Stimulated activated memory B cell treated with anti-CD40 and anti-IgM and Interleukin-4, amounts not matched to agents 10 μg/mL and 1 μg/mL and 100 μg/mL, for 72 hours (primary cell): ENCODE data around the gene EIF5AL1.

Experiments used
- ATAC-seq: fragments of 150-1000 bp; cut with Tn5 transposase; 2 replicates; pipeline ENCODE4 v1.10.0; 2021
- H3K27ac Mint-ChIP-seq: one replicate; pipeline ENCODE4 v1.8.0; 2022; ENCODE audit warnings: mild to moderate bottlenecking, mixed read lengths
- H3K27me3 Mint-ChIP-seq: one replicate; pipeline ENCODE4 v1.8.0; 2022; ENCODE audit warnings: mixed read lengths
- H3K36me3 Mint-ChIP-seq: one replicate; pipeline ENCODE4 v1.8.0; 2022; ENCODE audit warnings: mixed read lengths
- H3K4me1 Mint-ChIP-seq: one replicate; pipeline ENCODE4 v1.8.0; 2022; ENCODE audit warnings: mixed read lengths
- H3K4me3 Mint-ChIP-seq: one replicate; pipeline ENCODE4 v1.8.0; 2022; ENCODE audit warnings: mild to moderate bottlenecking, moderate library complexity, mixed read lengths
- H3K9me3 Mint-ChIP-seq: one replicate; pipeline ENCODE4 v1.8.0; 2022; ENCODE audit warnings: mixed read lengths

Gene EIF5AL1

DNA sequence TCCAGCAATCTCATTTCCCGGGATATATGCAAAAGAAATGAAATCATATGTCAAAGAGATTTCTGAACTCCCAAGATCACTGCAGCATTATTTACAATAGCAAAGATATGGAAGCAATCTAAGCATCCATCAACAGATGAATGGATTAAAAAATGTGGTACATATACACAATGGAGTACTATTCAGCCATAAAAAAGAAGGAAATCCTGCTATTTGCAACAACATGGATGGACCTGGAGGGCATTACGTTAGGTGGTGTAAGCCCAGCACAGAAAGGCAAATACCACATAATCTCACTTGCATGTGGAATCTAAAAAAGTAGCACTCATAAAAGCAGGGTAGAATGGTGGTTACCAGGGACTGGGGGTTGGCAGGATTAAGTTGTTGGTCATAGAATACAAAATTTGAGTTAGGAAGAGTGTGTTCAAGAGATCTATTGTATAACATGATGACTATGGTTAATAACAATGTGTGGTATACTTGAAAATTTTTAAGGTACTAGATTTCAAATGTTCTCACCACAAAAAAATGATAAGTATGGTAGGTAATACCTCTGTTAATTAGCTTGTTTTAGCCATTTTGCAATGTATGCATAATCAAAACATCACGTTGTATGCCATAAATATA, 32.9 kb upstream of the EIF5AL1 start:
- no peaks in the 10 kb centered on the region for H3K9me3 Mint-ChIP-seq
- peaks cover 23% of the 10 kb centered on the region for H3K27me3 Mint-ChIP-seq
- H3K27ac Mint-ChIP-seq: no peak overlapping the region
- H3K36me3 Mint-ChIP-seq: no peaks in the 10 kb centered on the region
- ATAC-seq: no peak
- H3K4me3 Mint-ChIP-seq: no peak overlapping the region
- H3K4me1 Mint-ChIP-seq: no peaks in the 10 kb centered on the region

DNA sequence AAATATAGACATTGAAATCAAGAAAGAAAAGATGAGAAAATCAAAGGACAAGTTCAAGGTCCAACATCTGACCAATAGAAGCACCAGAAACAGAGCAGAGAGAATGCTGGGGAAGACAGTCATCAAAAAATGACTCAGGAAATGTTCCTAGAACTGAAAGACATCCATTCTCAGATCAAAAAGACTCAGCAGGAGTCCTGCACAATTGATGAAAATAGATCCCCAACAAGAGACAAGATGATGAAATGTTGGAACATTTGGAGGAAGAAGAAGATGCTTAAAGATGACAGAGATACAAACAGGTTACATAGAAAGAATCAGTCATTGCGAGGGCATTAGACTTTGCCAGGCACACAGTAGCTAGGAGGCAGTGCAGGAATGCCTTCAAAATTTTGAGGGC, 30.0 kb upstream of the EIF5AL1 start:
- no peak for ATAC-seq
- no peak overlapping the region for H3K4me3 Mint-ChIP-seq
- peaks cover 7% of the 10 kb centered on the region for H3K27me3 Mint-ChIP-seq
- H3K36me3 Mint-ChIP-seq: no peaks in the 10 kb centered on the region
- no peaks in the 10 kb centered on the region for H3K9me3 Mint-ChIP-seq
- H3K4me1 Mint-ChIP-seq: no peaks in the 10 kb centered on the region
- no peak overlapping the region for H3K27ac Mint-ChIP-seq

DNA sequence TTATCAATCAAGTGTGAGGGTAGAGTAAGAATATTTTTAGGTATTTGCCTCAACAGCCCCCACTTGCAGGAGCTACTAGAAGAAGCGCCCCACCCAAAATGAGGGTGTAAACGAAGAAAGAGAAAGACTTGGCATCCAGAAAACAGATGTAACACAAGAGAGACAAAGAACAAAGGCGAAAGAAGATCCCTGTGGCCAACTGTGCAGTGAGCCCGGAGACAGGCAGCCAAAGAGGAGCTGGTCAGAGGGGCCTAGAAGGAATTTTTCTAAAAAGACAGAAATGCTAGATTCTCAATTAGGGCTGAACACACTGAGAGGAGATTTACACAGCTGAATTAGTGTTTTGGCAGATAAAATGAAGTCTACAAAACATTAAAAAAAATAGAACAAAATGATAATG, 29.6 kb upstream of the EIF5AL1 start:
- ATAC-seq: no peak
- Mint-ChIP-seq H3K4me1 (no peaks in the 10 kb centered on the region), H3K27me3 (peaks cover 3% of the 10 kb centered on the region), H3K4me3 (no peak overlapping the region), H3K9me3 (no peaks in the 10 kb centered on the region), H3K36me3 (no peaks in the 10 kb centered on the region), H3K27ac (no peak overlapping the region)

DNA sequence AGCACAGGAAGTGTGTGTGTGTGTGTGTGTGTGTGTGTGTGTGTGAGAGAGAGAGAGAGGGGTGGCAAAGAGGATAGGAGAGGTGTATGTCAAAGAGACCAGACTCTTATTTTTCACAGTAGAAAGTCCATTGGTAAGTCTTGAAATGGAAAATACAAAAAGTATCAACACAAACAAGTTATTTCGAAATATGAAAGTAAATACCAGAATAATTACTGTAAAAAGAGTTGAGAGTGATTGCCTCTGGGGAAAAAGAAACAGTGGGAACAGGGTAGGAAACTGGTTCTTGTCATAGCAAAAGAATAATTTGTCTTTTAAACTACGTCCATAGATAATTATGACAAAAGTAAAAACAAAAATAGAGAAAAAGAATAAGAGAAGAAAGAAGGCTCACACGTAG, 29.0 kb upstream of the EIF5AL1 start:
- H3K27me3 Mint-ChIP-seq: no peaks in the 10 kb centered on the region
- no peak overlapping the region for H3K27ac Mint-ChIP-seq
- H3K36me3 Mint-ChIP-seq: no peaks in the 10 kb centered on the region
- no peaks in the 10 kb centered on the region for H3K9me3 Mint-ChIP-seq
- H3K4me1 Mint-ChIP-seq: no peaks in the 10 kb centered on the region
- H3K4me3 Mint-ChIP-seq: no peak overlapping the region
- ATAC-seq: no peak

DNA sequence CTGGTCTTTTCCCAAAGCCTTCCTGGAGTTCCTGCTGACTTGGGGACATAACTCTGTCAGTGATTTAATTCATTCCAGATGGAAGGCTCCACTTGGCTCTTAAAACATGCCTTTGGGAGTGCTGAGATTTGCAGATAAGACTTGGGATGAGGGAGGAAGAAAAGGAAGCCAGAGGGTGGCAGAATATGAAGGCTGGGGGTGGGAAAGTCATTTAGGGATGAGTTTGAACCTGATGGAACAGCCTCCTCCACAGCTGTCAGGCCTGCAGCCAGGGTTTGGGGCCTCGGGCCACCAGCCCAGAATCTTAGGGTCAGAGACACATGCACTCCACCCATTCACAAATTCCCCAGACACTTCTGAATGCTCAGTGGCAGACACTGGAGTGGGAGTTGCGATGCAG, 28.4 kb upstream of the EIF5AL1 start:
- no peaks in the 10 kb centered on the region for H3K27me3 Mint-ChIP-seq
- no peak overlapping the region for H3K4me3 Mint-ChIP-seq
- ATAC-seq: no peak
- H3K36me3 Mint-ChIP-seq: no peaks in the 10 kb centered on the region
- no peaks in the 10 kb centered on the region for H3K9me3 Mint-ChIP-seq
- no peak overlapping the region for H3K27ac Mint-ChIP-seq
- H3K4me1 Mint-ChIP-seq: no peaks in the 10 kb centered on the region

DNA sequence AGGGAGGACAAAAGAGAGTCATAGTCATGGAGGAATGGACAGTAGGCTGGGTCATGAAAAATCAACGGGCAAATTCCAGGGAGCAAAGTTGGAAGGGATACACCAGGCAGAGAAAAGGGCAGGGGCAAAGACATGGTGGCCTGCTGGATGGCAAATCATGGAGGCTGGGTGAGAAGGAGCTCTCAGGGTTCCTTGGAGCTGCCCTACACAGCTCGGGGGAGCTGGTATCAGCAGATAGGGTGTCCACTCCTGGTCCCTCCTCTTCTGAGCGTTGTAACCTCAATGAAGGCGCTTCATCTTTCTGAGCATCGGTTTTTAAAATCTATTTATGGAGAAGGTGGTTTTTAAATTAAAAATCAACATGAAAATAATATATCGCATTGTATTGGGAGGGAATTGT, 27.9 kb upstream of the EIF5AL1 start:
- Mint-ChIP-seq H3K9me3 (no peaks in the 10 kb centered on the region), H3K27ac (no peak overlapping the region), H3K4me1 (no peaks in the 10 kb centered on the region), H3K27me3 (no peaks in the 10 kb centered on the region), H3K4me3 (no peak overlapping the region), H3K36me3 (no peaks in the 10 kb centered on the region)
- no peak for ATAC-seq

DNA sequence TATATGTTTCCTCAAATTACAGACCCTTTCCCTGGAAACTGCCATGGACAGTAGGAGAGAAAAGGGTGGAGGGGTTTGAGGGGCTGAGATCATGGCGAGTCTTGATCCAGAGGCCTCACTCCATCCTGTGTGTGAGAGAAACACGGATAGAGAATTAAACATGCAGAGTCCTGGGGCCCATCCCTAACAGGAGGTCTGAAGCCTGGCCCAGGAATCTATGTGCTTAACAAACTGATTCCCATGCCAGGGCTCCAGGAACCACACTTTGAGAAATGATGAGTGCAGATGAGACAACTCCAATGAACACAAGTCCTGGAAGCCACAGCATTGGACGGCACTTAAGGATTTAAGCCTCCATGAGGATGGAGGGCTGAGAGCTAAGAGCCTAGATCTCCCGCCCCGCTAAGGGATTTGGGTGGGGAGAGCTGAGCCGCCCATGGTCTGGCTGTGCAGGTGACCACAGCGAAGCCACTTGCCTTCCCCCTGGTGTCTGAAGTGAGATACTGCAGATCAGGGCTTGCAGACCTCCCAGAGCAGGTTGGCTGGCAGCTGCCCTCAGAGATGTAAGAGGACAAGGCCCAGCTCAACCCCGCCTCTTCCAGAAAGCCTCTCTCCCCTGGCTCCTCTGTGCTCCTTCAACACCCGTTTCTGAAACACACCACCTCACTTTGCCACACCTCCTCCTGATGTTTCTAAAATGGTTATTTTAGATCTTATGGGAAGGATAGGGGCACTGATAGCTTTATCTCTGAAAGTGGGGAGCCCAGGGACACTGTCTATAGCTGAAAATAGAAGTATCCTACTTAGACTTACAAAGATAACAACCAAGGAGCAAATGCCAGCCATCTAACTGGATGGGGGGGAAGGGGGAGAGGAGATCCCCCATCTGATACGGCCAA, 24.8 kb upstream of the EIF5AL1 start:
- ATAC-seq: peak; percentile 68
- peaks cover 8% of the 10 kb centered on the region for H3K4me1 Mint-ChIP-seq
- H3K27ac Mint-ChIP-seq: no peak overlapping the region
- H3K4me3 Mint-ChIP-seq: no peak overlapping the region
- H3K36me3 Mint-ChIP-seq: no peaks in the 10 kb centered on the region
- no peaks in the 10 kb centered on the region for H3K27me3 Mint-ChIP-seq
- H3K9me3 Mint-ChIP-seq: no peaks in the 10 kb centered on the region

DNA sequence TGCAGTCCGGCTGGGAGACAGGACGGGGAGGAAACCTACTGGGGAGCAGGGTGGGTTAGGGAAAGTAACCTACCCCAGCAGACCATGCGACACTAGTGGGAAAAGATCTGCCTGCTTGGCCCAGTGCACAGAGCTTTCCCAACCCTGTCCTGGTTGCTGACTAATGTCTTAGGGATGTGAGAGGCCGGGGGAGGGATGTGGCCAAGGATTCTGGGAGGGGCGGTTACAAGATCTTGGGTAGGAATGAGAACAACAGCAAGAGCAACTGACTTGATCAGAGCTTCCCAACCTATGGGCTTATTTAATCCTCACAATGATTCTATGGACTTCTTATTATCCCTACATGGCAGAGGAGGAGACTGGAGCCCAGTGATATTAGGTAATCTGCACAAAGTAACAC, 24.0 kb upstream of the EIF5AL1 start:
- Mint-ChIP-seq H3K4me1 (peaks cover 8% of the 10 kb centered on the region), H3K27ac (no peak overlapping the region), H3K4me3 (no peak overlapping the region), H3K27me3 (no peaks in the 10 kb centered on the region), H3K36me3 (no peaks in the 10 kb centered on the region), H3K9me3 (no peaks in the 10 kb centered on the region)
- no peak for ATAC-seq

DNA sequence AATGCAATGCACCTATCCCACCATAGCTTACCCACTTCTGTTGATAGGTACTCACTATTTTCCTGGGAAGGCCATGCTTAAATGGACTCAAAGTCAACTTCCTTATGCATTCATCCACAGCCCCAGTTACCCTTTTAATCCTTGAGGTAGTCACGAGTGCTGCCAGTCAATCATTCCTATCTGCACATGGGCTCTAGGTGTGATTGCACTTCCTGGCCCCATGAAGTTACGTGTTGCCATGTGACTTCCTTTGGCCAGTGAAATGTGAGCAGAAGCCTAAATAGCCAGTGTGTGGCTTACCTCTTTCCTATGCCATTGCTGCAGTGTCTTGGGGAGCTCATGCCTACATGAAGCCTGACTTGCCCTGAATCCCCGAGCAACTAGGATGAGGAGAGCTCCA, 23.5 kb upstream of the EIF5AL1 start:
- H3K9me3 Mint-ChIP-seq: no peaks in the 10 kb centered on the region
- no peak for ATAC-seq
- no peak overlapping the region for H3K4me3 Mint-ChIP-seq
- no peaks in the 10 kb centered on the region for H3K27me3 Mint-ChIP-seq
- H3K36me3 Mint-ChIP-seq: no peaks in the 10 kb centered on the region
- peaks cover 8% of the 10 kb centered on the region for H3K4me1 Mint-ChIP-seq
- no peak overlapping the region for H3K27ac Mint-ChIP-seq

DNA sequence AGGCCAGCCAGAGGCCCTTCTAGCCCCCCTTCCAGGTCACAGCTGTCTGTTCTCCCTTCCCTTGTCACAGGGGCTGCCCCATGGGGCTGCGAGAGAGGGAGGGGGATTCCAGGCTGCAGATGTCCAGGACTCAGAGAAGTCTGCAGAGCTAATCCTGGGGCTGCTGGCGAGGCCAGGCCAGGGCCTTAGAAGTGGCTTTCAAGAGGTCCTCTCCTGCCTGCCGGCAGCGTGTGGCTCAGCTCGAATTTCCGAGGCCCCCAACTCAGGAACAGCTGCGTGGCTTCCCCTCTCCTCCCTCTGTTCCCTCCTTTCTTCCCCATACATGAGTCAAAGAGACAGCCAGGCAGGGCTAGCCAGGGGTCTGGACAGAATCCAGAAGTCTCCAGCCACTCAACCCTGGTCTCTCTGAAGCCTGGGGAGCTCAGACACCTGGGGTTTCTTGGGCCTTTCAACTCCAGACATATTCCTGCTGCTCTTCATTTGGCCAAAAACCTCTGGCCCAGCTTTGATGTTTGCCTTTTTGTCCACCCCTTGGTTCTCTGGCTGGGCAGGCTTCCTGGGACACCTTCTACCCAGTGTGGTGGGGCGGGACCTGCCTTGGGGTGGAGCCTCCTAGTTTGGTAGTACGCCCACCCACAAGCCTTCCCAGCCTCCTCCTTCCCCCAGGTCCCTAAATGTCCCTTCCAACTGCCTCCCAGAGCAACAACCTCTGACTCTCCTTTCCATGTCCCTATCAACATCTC, 21.8 kb upstream of the EIF5AL1 start:
- no peak for ATAC-seq
- Mint-ChIP-seq H3K4me3 (no peak overlapping the region), H3K9me3 (no peaks in the 10 kb centered on the region), H3K4me1 (peaks cover 8% of the 10 kb centered on the region), H3K27me3 (peaks cover 11% of the 10 kb centered on the region), H3K27ac (no peak overlapping the region), H3K36me3 (no peaks in the 10 kb centered on the region)

DNA sequence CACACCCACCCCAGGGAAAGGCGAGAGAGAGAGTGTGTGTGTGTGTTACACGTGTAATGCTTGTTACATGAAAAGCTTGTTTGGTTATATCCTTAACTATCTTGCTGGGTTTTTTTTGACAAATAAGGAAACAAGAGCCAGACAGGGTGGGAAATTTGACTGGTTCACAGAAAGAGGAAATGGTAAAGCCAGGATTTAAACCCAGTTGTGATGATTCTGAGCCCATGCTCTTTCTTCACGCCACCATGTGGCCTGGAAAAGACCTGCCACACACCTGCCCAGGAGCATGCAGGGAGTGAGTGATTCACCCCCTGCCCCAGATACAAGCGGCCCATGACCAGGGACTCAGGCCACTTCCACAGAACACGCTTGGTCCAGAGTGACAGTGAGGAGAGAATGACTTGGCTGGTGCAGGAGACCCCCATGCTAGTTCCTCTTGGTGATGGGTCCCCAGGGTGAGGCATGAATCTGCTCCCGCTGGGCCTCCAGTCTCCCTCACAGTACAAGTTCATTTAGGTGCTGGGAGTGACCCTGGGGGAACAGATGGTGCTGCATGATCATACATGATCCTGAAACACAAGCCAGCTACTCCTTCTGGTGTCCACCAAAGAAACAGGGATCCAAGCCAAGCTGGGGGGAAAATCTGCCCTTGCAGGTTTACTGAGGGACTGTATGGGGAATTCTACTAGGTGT, 21.0 kb upstream of the EIF5AL1 start:
- Mint-ChIP-seq H3K4me3 (no peak overlapping the region), H3K4me1 (peaks cover 8% of the 10 kb centered on the region), H3K9me3 (no peaks in the 10 kb centered on the region), H3K36me3 (no peaks in the 10 kb centered on the region), H3K27me3 (peaks cover 11% of the 10 kb centered on the region), H3K27ac (no peak overlapping the region)
- peak; percentile 45 for ATAC-seq

DNA sequence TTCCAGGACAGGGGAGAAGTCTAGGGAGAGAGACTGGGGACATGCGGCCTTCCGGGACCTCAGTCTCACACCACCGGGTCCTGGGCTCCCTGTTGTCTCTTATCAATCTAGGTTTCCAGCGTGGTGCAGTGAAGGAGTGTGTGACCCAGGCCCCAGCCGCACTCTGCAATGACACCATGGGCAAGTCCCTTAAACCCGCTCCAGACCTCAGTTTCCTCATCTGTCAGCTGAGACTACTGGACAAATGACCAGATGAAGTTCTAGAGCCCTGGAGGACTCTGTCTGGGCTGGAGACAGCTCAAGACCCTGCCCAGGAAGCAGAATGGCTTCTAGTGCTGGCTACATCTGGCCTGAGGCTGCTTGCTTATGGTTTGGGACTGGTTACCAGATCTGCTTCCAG, 20.1 kb upstream of the EIF5AL1 start:
- no peak overlapping the region for H3K4me3 Mint-ChIP-seq
- H3K27ac Mint-ChIP-seq: no peak overlapping the region
- no peaks in the 10 kb centered on the region for H3K9me3 Mint-ChIP-seq
- H3K36me3 Mint-ChIP-seq: no peaks in the 10 kb centered on the region
- H3K27me3 Mint-ChIP-seq: peaks cover 19% of the 10 kb centered on the region
- H3K4me1 Mint-ChIP-seq: peaks cover 8% of the 10 kb centered on the region
- ATAC-seq: no peak

DNA sequence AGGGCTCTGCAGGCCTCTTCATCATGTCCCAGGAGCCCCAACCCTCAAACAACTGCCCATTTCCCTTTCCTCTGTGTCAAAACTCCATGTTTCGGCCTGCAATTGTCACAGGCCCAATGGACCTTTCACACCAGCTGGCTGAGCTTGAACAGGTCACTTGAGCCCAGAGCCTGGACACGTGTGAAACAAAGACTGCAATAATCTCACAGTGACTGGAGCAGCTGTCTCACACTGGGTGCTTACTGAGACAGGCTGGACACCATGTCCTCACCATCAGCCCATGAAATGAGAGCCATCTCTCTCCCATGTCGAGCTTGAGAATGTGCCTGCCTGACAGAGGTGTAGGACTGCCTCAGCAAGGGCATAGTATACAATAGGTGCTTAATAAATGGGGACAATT, 19.5 kb upstream of the EIF5AL1 start:
- Mint-ChIP-seq H3K27ac (no peak overlapping the region), H3K4me1 (peaks cover 8% of the 10 kb centered on the region), H3K9me3 (no peaks in the 10 kb centered on the region), H3K4me3 (no peak overlapping the region), H3K27me3 (peaks cover 24% of the 10 kb centered on the region), H3K36me3 (no peaks in the 10 kb centered on the region)
- no peak for ATAC-seq

DNA sequence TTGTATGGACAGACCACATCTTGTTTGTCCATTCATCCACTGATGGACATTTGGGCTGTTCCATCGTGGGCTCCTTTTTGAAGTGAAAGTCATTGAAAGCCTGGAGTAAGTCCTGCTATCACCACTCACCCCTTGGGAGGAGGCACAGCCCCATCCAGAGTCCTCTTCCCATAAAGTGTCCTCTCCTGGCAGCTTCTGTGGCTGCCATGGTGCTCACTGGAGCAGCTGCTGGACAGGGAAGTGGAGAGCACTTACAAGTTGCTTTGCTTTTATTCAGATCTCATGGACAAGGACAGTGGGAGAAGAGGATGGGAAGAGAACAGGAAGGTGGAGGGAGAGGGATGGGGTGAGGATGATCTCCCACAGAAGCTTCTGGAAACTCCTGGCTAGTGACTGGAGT, 18.5 kb upstream of the EIF5AL1 start:
- Mint-ChIP-seq H3K36me3 (no peaks in the 10 kb centered on the region), H3K9me3 (no peaks in the 10 kb centered on the region), H3K27ac (no peak overlapping the region), H3K4me1 (peaks cover 8% of the 10 kb centered on the region), H3K27me3 (peaks cover 34% of the 10 kb centered on the region), H3K4me3 (no peak overlapping the region)
- no peak for ATAC-seq
